T-helper 1 cell (primary cell): Measurements from ENCODE around the gene COL23A1.

Experiments
- DNase-seq, 5 donors: peaks; one replicate each; pipeline ENCODE4 v3.0.0-alpha.2; 2012 to 2020

The COL23A1 gene

GRCh38 chr5:178418471-178419010, 171.7 kb downstream of the COL23A1 start:
- no peak for DNase-seq

GRCh38 chr5:178418031-178418430, 172.2 kb downstream of the COL23A1 start:
- no peak for DNase-seq

GRCh38 chr5:178417391-178417811, 172.8 kb downstream of the COL23A1 start:
- no peak for DNase-seq

- DNase-seq: no peak
Measured at GRCh38 chr5:178416919-178417318, 173.3 kb downstream of the COL23A1 start.

GRCh38 chr5:178416206-178416882, 173.8 kb downstream of the COL23A1 start:
- DNase-seq: no peak

GRCh38 chr5:178415353-178415752, 174.8 kb downstream of the COL23A1 start:
- DNase-seq: no peak

GRCh38 chr5:178413988-178414387, 176.2 kb downstream of the COL23A1 start:
- no peak for DNase-seq

- DNase-seq: no peak
Measured at GRCh38 chr5:178411083-178411482, 179.1 kb downstream of the COL23A1 start.

- no peak for DNase-seq
Measured at GRCh38 chr5:178407646-178408045, 182.5 kb downstream of the COL23A1 start.

- DNase-seq: no peak
Measured at GRCh38 chr5:178404987-178405386, 185.2 kb downstream of the COL23A1 start.

- DNase-seq: no peak
Measured at GRCh38 chr5:178403956-178404600, 186.1 kb downstream of the COL23A1 start.

- no peak for DNase-seq
Measured at GRCh38 chr5:178403351-178403750, 186.8 kb downstream of the COL23A1 start.

- no peak for DNase-seq
Measured at GRCh38 chr5:178399701-178400095, 190.5 kb downstream of the COL23A1 start.

- no peak for DNase-seq
Measured at GRCh38 chr5:178398901-178399700, 191.1 kb downstream of the COL23A1 start.

- DNase-seq: no peak
Measured at GRCh38 chr5:178396796-178397720, 193.1 kb downstream of the COL23A1 start.

GRCh38 chr5:178394074-178394473, 196.1 kb downstream of the COL23A1 start:
- DNase-seq: no peak

GRCh38 chr5:178392931-178393394, 197.2 kb downstream of the COL23A1 start:
- no peak for DNase-seq

GRCh38 chr5:178392386-178392785, 197.8 kb downstream of the COL23A1 start:
- no peak for DNase-seq

- DNase-seq: no peak
Measured at GRCh38 chr5:178391480-178391879, 198.7 kb downstream of the COL23A1 start.

GRCh38 chr5:178389796-178390195, 200.4 kb downstream of the COL23A1 start:
- no peak for DNase-seq

GRCh38 chr5:178389026-178389729, 201.0 kb downstream of the COL23A1 start:
- no peak for DNase-seq
